Spleen (tissue), 13 donors: ENCODE measurements around the gene PARP1. TPM values are rescaled to one million over a fixed set of nuclear protein-coding genes. Genes with fewer than 3 reads are reported as not detected.
A peak's percentile ranks its signal among the peaks of the same experiment; 100 is the strongest.

Experiments used
- DNase-seq: peaks from one replicate; pipeline ENCODE4 v3.0.0-alpha.2; 2020
- H3K27ac ChIP-seq, 8 donors: fragments of 200-600 bp; sonication (generic) in 7 of 8; 1 replicate in 4 of 8; 2 replicates in 4 of 8; pipeline versions ENCODE4 v1.5.0 to v1.8.0; 2016 to 2021; ENCODE audit warnings: inconsistent platforms in 4 of 8, mild to moderate bottlenecking in 4 of 8, moderate library complexity in 1 of 8
- H3K27me3 ChIP-seq, 7 donors: fragments of 200-600 bp; sonication (generic) in 6 of 7; replicated peaks in 1 of 7; 1 replicate in 4 of 7; 2 replicates in 3 of 7; pipeline versions ENCODE4 v1.5.0 to v1.8.0; 2016 to 2021; ENCODE audit warnings: inconsistent platforms in 3 of 7, mild to moderate bottlenecking in 1 of 7
- H3K36me3 ChIP-seq, 6 donors: fragments of 200-600 bp; sonication (generic) in 5 of 6; 1 replicate in 4 of 6; 2 replicates in 2 of 6; pipeline versions ENCODE4 v1.5.0 to v1.8.0; 2016 to 2021; ENCODE audit warnings: inconsistent platforms in 2 of 6
- H3K4me1 ChIP-seq, 6 donors: fragments of 200-600 bp; sonication (generic) in 5 of 6; 1 replicate in 3 of 6; 2 replicates in 3 of 6; pipeline versions ENCODE4 v1.5.0 to v1.8.0; 2016 to 2021; ENCODE audit warnings: inconsistent platforms in 3 of 6
- H3K4me3 ChIP-seq, 8 donors: fragments of 200-600 bp; sonication (generic) in 7 of 8; 1 replicate in 4 of 8; 2 replicates in 4 of 8; pipeline versions ENCODE4 v1.5.0 to v1.8.0; 2016 to 2021; ENCODE audit warnings: inconsistent platforms in 4 of 8, mild to moderate bottlenecking in 4 of 8, moderate library complexity in 2 of 8
- H3K9me3 ChIP-seq, 8 donors: fragments of 200-600 bp; sonication (generic) in 7 of 8; 1 replicate in 4 of 8; 2 replicates in 4 of 8; pipeline versions ENCODE4 v1.5.0 to v1.8.0; 2016 to 2021; ENCODE audit warnings: inconsistent platforms in 4 of 8
- POLR2A ChIP-seq, 3 donors: fragments of 450-650 bp; IDR thresholded peaks; one replicate each; pipeline ENCODE4 v1.5.1; 2017; ENCODE audit warnings: antibody characterized with exemption in 3 of 3, mild to moderate bottlenecking in 1 of 3
- POLR2AphosphoS5 ChIP-seq, 3 donors: sonication (generic); formaldehyde crosslinking; IDR thresholded peaks; one replicate each; pipeline ENCODE4 v1.5.1; 2017; ENCODE audit warnings: antibody characterized with exemption in 3 of 3
- WGBS, 5 donors: extraction: QIAGEN DNeasy Blood & Tissue Kit in 3 of 5; methylation state at CpG; one replicate each; pipeline versions ENCODE4 v1.1.5 to v1.1.7; 2013 to 2018; 5-methylcytosine and 5-hydroxymethylcytosine counted together
- intact Hi-C: fragments of 100-400 bp; cut with DNase I; formaldehyde crosslinking; loops from one replicate; pipeline ENCODE4 v1.15.0; 2023; ENCODE audit warnings: low total_unique reads
- long read RNA-seq, 2 donors: transcript quantifications; one replicate each; lab custom pipeline, GENCODE V29; 2026
- polyA plus RNA-seq, 3 donors: library from polyadenylated mRNA; stranded (reverse); fragments of 200-250 nt; gene quantifications; one replicate each; pipeline ENCODE4 v1.2.1, GENCODE V29; 2013
- total RNA-seq, 7 donors: library from RNA; depleted of rRNA in 3 of 7; stranded (reverse); fragments of >200 nt in 3 of 7; fragmentation: NEBNext Ultra II Directional in 4 of 7; extraction: Animal tissue kit (Norgen Biotek cat#: 25700) in 4 of 7; gene quantifications; one replicate each; pipeline versions ENCODE4 v1.1.0 to v1.2.1, GENCODE V29; 2016 to 2021
- TF ChIP-seq, protein P1 (sequence below), 11 experiments: fragments of 200-600 bp in 7 of 11; fragments of 450-650 bp in 4 of 11; sonication (generic) in 4 of 11; IDR thresholded peaks in 8 of 11; conservative IDR thresholded peaks in 3 of 11; 1 replicate in 7 of 11; 2 replicates in 4 of 11; pipeline versions ENCODE4 v1.4.0 to v1.8.0; 2016 to 2021; ENCODE audit warnings: antibody characterized with exemption in 11 of 11, inconsistent platforms in 4 of 11, mild to moderate bottlenecking in 1 of 11
- donor health status: healthy with polysubstance abuse.
- donor health status: DM: no; HTN: no; CAD: no; lungs with moderate emphysema.
- donor health status: DM: no; HTN: no; CAD: no.
- donor health status: Bipolar disorder and iron deficiency.
- donor health status: healthy.
- donor health status: DM: no; HTN: no; CAD: no.
- donor health status: DM: yes; HTN: yes; CAD: no.

The PARP1 gene
- total RNA-seq (100 to 1,000 TPM; 119 to 213 (median 134) TPM), polyA plus RNA-seq (10 to 100 TPM; 39.2 to 71.8 (median 69.7) TPM)
- long read RNA-seq, donor 1, transcript PARP1-203 (23 exons, 3,958 nt) = major isoform, 14 of 86 reads
- long read RNA-seq, donor 1, partial matches to known transcripts = 68 of 86 reads
- long read RNA-seq, donor 1, other reads (novel, unspliced or antisense) = 0 of 86 reads
- long read RNA-seq, donor 2, transcript PARP1-203 (23 exons, 3,958 nt) = major isoform, 13 of 82 reads
- long read RNA-seq, donor 2, partial matches to known transcripts = 62 of 82 reads
- long read RNA-seq, donor 2, other reads (novel, unspliced or antisense) = 0 of 82 reads

DNA sequence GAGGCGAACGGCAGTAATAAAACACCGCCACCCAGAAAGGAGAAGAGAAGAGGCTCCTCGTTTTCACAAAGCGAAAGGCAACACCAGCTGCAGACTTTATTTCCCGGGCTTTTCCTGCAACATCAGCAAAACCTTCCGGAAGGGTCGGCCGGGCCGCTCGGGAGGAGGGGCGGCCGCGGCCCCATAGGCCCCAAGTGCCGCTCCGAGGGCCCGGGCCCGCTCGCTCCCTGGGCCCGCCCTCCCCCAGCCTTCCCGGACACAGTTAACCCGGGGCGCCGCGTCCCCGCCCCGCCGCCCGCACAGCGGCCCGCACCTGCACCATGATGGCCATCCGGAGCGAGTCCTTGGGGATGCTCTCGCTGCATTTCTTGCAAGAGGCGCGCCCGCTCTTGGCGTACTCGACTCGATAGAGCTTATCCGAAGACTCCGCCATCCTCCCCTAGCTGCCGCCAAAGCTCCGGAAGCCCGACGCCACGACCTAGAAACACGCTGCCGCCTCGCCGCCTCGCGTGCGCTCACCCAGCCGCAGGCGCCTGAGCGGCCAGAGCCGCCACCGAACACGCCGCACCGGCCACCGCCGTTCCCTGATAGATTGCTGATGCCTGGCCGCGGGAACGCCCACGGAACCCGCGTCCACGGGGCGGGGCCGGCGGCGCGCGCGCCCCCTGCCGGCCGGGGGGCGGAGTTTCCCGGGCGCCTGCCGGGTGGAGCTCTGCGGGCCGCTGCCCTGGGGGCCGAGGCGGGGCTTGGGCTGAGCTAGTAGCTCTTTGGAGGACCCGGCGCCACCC is at the start of gene PARP1:
TSS of gene PARP1 (minus strand) at position 597 of the 788 bp plus-strand sequence. CDS start at position 433, 164 bp downstream.
- DNase-seq = peak; percentile 98
- Histone ChIP-seq H3K27ac (peak within 1 kb of the TSS; percentile 77 to 95 (median 90)), H3K36me3 (peaks cover 0 to 5% (median 0%) of the 10 kb centered on the region in 6 donors), H3K4me3 (peak within 1 kb of the TSS; percentile 69 to 100 (median 96)), H3K4me1 (peaks cover 37 to 52% (median 48%) of the 10 kb centered on the region in 6 donors), H3K27me3 (no peaks in the 10 kb centered on the region), H3K9me3 (no peaks in the 10 kb centered on the region)
- TF ChIP-seq, protein P1, sequence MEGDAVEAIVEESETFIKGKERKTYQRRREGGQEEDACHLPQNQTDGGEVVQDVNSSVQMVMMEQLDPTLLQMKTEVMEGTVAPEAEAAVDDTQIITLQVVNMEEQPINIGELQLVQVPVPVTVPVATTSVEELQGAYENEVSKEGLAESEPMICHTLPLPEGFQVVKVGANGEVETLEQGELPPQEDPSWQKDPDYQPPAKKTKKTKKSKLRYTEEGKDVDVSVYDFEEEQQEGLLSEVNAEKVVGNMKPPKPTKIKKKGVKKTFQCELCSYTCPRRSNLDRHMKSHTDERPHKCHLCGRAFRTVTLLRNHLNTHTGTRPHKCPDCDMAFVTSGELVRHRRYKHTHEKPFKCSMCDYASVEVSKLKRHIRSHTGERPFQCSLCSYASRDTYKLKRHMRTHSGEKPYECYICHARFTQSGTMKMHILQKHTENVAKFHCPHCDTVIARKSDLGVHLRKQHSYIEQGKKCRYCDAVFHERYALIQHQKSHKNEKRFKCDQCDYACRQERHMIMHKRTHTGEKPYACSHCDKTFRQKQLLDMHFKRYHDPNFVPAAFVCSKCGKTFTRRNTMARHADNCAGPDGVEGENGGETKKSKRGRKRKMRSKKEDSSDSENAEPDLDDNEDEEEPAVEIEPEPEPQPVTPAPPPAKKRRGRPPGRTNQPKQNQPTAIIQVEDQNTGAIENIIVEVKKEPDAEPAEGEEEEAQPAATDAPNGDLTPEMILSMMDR (IDR thresholded peaks at IDR 0.05 in 8 of 11, conservative IDR thresholded peaks at IDR 0.05 in 3 of 11) = peak in 10 of 11 experiments; percentile 12 to 98 (median 89)
- TF ChIP-seq POLR2AphosphoS5 (IDR thresholded peaks at IDR 0.05) (peak; percentile 90 to 96 (median 95)), POLR2A (IDR thresholded peaks at IDR 0.05) (peak in 1 of 3 donors; percentile 86)
- intact Hi-C loops = no loop called here
- 0 to 1% (median 0%) methylated on average over 63 to 90 of the region's 90 CpGs for WGBS, 5 donors

- Histone ChIP-seq H3K4me1 (peaks cover 0 to 5% (median 0%) of the 10 kb centered on the region in 6 donors), H3K27ac (peak overlapping the region in 1 of 8 donors; percentile 9), H3K36me3 (no peaks in the 10 kb centered on the region), H3K9me3 (peaks cover 0 to 5% (median 0%) of the 10 kb centered on the region in 8 donors), H3K27me3 (peaks cover 0 to 12% (median 0%) of the 10 kb centered on the region in 7 donors), H3K4me3 (peak overlapping the region in 1 of 8 donors; percentile 31)
- DNase-seq = peak; percentile 75
- intact Hi-C loops = no loop called here
- WGBS, 5 donors = 33 to 46% (median 41%) methylated on average over 14 of the region's 14 CpGs
- TF ChIP-seq POLR2AphosphoS5 (IDR thresholded peaks at IDR 0.05) (no peak), POLR2A (IDR thresholded peaks at IDR 0.05) (no peak)
- TF ChIP-seq, protein P1 (IDR thresholded peaks at IDR 0.05 in 8 of 11, conservative IDR thresholded peaks at IDR 0.05 in 3 of 11) = peak in 4 of 11 experiments; percentile 15 to 19 (median 18)
Measured at GRCh38 chr1:226457307-226457712, 49.4 kb upstream of the PARP1 start.

DNA sequence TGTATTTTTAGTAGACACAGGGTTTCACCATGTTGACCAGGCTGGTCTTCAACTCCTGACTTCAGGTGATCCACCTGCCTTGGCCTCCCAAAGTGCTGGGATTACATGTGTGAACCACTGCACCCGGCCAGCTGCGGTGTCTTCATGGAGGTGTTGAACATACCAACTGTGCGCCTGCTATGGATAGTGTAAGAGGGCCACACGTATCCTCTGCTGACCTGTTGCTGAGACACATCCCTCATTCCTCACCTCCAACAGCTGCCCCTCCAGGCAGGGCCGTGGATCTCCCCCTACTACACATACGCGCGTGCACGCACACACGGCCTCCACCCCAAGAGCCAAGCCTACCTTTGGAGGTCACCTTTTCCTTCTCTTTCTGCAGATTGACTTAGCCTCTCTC is 48.0 kb upstream of the PARP1 start:
- H3K27me3 ChIP-seq = peaks cover 0 to 12% (median 0%) of the 10 kb centered on the region in 7 donors
- no peak overlapping the region for H3K27ac ChIP-seq
- peaks cover 0 to 5% (median 0%) of the 10 kb centered on the region in 6 donors for H3K4me1 ChIP-seq
- 86 to 98% (median 94%) methylated on average over 10 of the region's 10 CpGs for WGBS, 5 donors
- DNase-seq = no peak
- no peaks in the 10 kb centered on the region for H3K36me3 ChIP-seq
- TF ChIP-seq POLR2A (IDR thresholded peaks at IDR 0.05) (no peak), POLR2AphosphoS5 (IDR thresholded peaks at IDR 0.05) (no peak)
- TF ChIP-seq, protein P1 (IDR thresholded peaks at IDR 0.05 in 8 of 11, conservative IDR thresholded peaks at IDR 0.05 in 3 of 11) = no peak
- intact Hi-C loops = no loop called here
- H3K9me3 ChIP-seq = no peaks in the 10 kb centered on the region
- no peak overlapping the region for H3K4me3 ChIP-seq
